ENCODE data around the gene MYO3B.

DNA sequence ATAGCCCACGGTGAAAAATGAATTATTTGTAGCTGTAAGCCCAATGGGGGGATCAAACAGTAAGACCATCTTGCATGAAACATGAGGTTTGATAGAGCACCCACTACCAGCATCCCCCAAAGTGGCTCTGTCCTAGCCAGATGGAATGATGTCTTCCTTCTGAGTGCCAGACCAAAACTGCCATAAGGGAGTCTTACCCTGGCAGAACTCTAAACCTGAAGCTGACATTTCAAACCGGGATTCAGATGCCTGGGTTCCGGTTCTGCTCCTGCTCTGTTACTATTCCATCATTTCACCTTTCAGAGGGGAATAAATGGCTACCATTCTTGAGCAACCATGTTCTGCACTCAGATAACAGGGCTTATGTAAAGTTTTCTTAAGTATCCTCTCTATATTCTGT lies 67.4 kb downstream of the MYO3B start:
- TF ChIP-seq, protein P1, sequence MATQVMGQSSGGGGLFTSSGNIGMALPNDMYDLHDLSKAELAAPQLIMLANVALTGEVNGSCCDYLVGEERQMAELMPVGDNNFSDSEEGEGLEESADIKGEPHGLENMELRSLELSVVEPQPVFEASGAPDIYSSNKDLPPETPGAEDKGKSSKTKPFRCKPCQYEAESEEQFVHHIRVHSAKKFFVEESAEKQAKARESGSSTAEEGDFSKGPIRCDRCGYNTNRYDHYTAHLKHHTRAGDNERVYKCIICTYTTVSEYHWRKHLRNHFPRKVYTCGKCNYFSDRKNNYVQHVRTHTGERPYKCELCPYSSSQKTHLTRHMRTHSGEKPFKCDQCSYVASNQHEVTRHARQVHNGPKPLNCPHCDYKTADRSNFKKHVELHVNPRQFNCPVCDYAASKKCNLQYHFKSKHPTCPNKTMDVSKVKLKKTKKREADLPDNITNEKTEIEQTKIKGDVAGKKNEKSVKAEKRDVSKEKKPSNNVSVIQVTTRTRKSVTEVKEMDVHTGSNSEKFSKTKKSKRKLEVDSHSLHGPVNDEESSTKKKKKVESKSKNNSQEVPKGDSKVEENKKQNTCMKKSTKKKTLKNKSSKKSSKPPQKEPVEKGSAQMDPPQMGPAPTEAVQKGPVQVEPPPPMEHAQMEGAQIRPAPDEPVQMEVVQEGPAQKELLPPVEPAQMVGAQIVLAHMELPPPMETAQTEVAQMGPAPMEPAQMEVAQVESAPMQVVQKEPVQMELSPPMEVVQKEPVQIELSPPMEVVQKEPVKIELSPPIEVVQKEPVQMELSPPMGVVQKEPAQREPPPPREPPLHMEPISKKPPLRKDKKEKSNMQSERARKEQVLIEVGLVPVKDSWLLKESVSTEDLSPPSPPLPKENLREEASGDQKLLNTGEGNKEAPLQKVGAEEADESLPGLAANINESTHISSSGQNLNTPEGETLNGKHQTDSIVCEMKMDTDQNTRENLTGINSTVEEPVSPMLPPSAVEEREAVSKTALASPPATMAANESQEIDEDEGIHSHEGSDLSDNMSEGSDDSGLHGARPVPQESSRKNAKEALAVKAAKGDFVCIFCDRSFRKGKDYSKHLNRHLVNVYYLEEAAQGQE (IDR thresholded peaks at IDR 0.05; ENCODE audit: insufficient read depth in 1 of 2, low read depth in 2 of 2, low read length in 2 of 2) = no peak
- no peak for TF ChIP-seq SIN3A (IDR thresholded peaks at IDR 0.05; ENCODE audit: borderline replicate concordance, insufficient read depth, low read length)
- no peak for TF ChIP-seq FOXP2 (optimal IDR thresholded peaks at IDR 0.05; ENCODE audit: borderline replicate concordance, extremely low read depth, extremely low read length, insufficient read depth)
